H9 (cell line): ENCODE measurements around the gene RAPGEF3. TPM values are rescaled to one million over a fixed set of nuclear protein-coding genes. Genes with fewer than 3 reads are reported as not detected.
A peak's percentile ranks its signal among the peaks of the same experiment; 100 is the strongest.

Source experiments
- DNase-seq: peaks from one replicate; pipeline ENCODE4 v3.0.0-alpha.2; 2017
- H2AFZ ChIP-seq: one replicate; pipeline ENCODE4 v1.6.1; 2013; ENCODE audit warnings: mild to moderate bottlenecking, low read length, control low read depth, moderate library complexity
- H2AK5ac ChIP-seq: 2 replicates; pipeline ENCODE4 v1.6.1; 2013; ENCODE audit warnings: low read length, control low read depth, mixed read lengths; ENCODE audit not compliant: insufficient read length
- H2BK120ac ChIP-seq: one replicate; pipeline ENCODE4 v1.6.1; 2013; ENCODE audit warnings: low read depth, mild to moderate bottlenecking, low read length, control low read depth, inconsistent platforms; ENCODE audit not compliant: poor library complexity, severe bottlenecking
- H2BK12ac ChIP-seq: 2 replicates; pipeline ENCODE4 v1.6.1; 2013; ENCODE audit warnings: low read length, control low read depth, mixed read lengths, low read depth; ENCODE audit not compliant: insufficient read length
- H2BK15ac ChIP-seq: 2 replicates; pipeline ENCODE4 v1.6.1; 2013; ENCODE audit warnings: low read depth, low read length, control low read depth
- H2BK20ac ChIP-seq: one replicate; pipeline ENCODE4 v1.6.1; 2013; ENCODE audit warnings: low read depth, mild to moderate bottlenecking, low read length, control low read depth, inconsistent platforms; ENCODE audit not compliant: poor library complexity, severe bottlenecking
- H2BK5ac ChIP-seq: 2 replicates; pipeline ENCODE4 v1.6.1; 2013; ENCODE audit warnings: low read length, control low read depth, mixed read lengths; ENCODE audit not compliant: insufficient read length
- H3K14ac ChIP-seq: 2 replicates; pipeline ENCODE4 v1.6.1; 2013; ENCODE audit warnings: low read length, control low read depth; ENCODE audit not compliant: insufficient read depth
- H3K18ac ChIP-seq: 2 replicates; pipeline ENCODE4 v1.6.1; 2013; ENCODE audit warnings: low read depth, mild to moderate bottlenecking, mixed read lengths, low read length, control low read depth; ENCODE audit not compliant: insufficient read length
- H3K23ac ChIP-seq: 2 replicates; pipeline ENCODE4 v1.6.1; 2013; ENCODE audit warnings: low read length, control low read depth, mixed read lengths, low read depth; ENCODE audit not compliant: insufficient read length
- H3K23me2 ChIP-seq: 2 replicates; pipeline ENCODE4 v1.6.1; 2013; ENCODE audit warnings: low read depth, mild to moderate bottlenecking, mixed read lengths, low read length, control low read depth; ENCODE audit not compliant: insufficient read length, poor library complexity, severe bottlenecking
- H3K27ac ChIP-seq: 2 replicates; pipeline ENCODE4 v1.5.1; 2013; ENCODE audit warnings: low read length, control low read depth, mixed read lengths, low read depth; ENCODE audit not compliant: insufficient read length
- H3K27me3 ChIP-seq: 2 replicates; pipeline ENCODE4 v1.6.1; 2013; ENCODE audit warnings: low read length, control low read depth, inconsistent platforms; ENCODE audit not compliant: insufficient read depth
- H3K4ac ChIP-seq: 2 replicates; pipeline ENCODE4 v1.6.1; 2013; ENCODE audit warnings: low read depth, mild to moderate bottlenecking, control low read depth, inconsistent platforms, low read length, moderate library complexity
- H3K4me1 ChIP-seq: 2 replicates; pipeline ENCODE4 v1.6.1; 2013; ENCODE audit warnings: low read length, control low read depth, inconsistent platforms; ENCODE audit not compliant: insufficient read depth
- H3K4me2 ChIP-seq: 2 replicates; pipeline ENCODE4 v1.6.1; 2013; ENCODE audit warnings: low read length, control low read depth, mixed read lengths; ENCODE audit not compliant: insufficient read length, insufficient read depth
- H3K56ac ChIP-seq: 2 replicates; pipeline ENCODE4 v1.6.1; 2013; ENCODE audit warnings: low read depth, mild to moderate bottlenecking, mixed read lengths, low read length, control low read depth; ENCODE audit not compliant: insufficient read length
- H3K79me1 ChIP-seq: 2 replicates; pipeline ENCODE4 v1.6.1; 2013; ENCODE audit warnings: low read depth, mild to moderate bottlenecking, moderate library complexity, low read length, control low read depth, inconsistent platforms; ENCODE audit not compliant: insufficient read depth, poor library complexity, severe bottlenecking
- H3K79me2 ChIP-seq: 2 replicates; pipeline ENCODE4 v1.6.1; 2013; ENCODE audit warnings: low read length, control low read depth, inconsistent platforms; ENCODE audit not compliant: insufficient read depth
- H3K9ac ChIP-seq: 2 replicates; pipeline ENCODE4 v1.6.1; 2013; ENCODE audit warnings: low read length, control low read depth, mixed read lengths; ENCODE audit not compliant: insufficient read length; ENCODE audit errors: extremely low read depth
- H3K9me3 ChIP-seq: one replicate; pipeline ENCODE4 v1.6.1; 2013; ENCODE audit warnings: low read depth, low read length, inconsistent platforms; ENCODE audit not compliant: control insufficient read depth
- H3T11ph ChIP-seq: one replicate; pipeline ENCODE4 v1.6.1; 2013; ENCODE audit warnings: mild to moderate bottlenecking, low read length, control low read depth, inconsistent platforms
- H4K20me1 ChIP-seq: one replicate; pipeline ENCODE4 v1.6.1; 2013; ENCODE audit not compliant: control insufficient read depth, insufficient read length, insufficient read depth
- H4K5ac ChIP-seq: 2 replicates; pipeline ENCODE4 v1.6.1; 2013; ENCODE audit warnings: low read depth, mild to moderate bottlenecking, mixed read lengths, low read length, control low read depth; ENCODE audit not compliant: insufficient read length
- H4K8ac ChIP-seq: replicated peaks from 2 replicates; pipeline ENCODE4 v1.6.1; 2013; ENCODE audit warnings: low read length, control low read depth, mixed read lengths, low read depth; ENCODE audit not compliant: insufficient read length
- H4K91ac ChIP-seq: 2 replicates; pipeline ENCODE4 v1.6.1; 2013; ENCODE audit warnings: low read depth, mild to moderate bottlenecking, moderate library complexity, mixed read lengths, low read length, control low read depth; ENCODE audit not compliant: insufficient read length
- H3K27ac Mint-ChIP-seq, 3 experiments: 2 replicates in 2 of 3; 3 replicates in 1 of 3; pipeline ENCODE4 v1.8.0; 2020 to 2021; ENCODE audit warnings: mixed read lengths in 3 of 3, mild to moderate bottlenecking in 1 of 3, moderate library complexity in 1 of 3
- H3K27me3 Mint-ChIP-seq: 2 replicates; pipeline ENCODE4 v1.8.0; 2021; ENCODE audit warnings: low read depth, mild to moderate bottlenecking, moderate library complexity, mixed read lengths
- H3K36me3 Mint-ChIP-seq, 3 experiments: 2 replicates in 2 of 3; 3 replicates in 1 of 3; pipeline ENCODE4 v1.8.0; 2020 to 2021; ENCODE audit warnings: low read depth in 3 of 3, mixed read lengths in 3 of 3; ENCODE audit not compliant: insufficient read depth in 1 of 3
- H3K4me1 Mint-ChIP-seq, 2 experiments: 2 replicates each; pipeline ENCODE4 v1.8.0; 2020; ENCODE audit warnings: mixed read lengths in 2 of 2
- H3K4me3 Mint-ChIP-seq, 2 experiments: 2 replicates in 1 of 2; 3 replicates in 1 of 2; pipeline ENCODE4 v1.8.0; 2020 to 2021; ENCODE audit warnings: mild to moderate bottlenecking in 2 of 2, mixed read lengths in 2 of 2, moderate library complexity in 1 of 2
- H3K9me3 Mint-ChIP-seq, 2 experiments: 2 replicates in 1 of 2; 3 replicates in 1 of 2; pipeline ENCODE4 v1.8.0; 2020; ENCODE audit warnings: mild to moderate bottlenecking in 2 of 2, mixed read lengths in 2 of 2, moderate library complexity in 1 of 2
- WGBS: extraction: QIAGEN DNeasy Blood & Tissue Kit; methylation state at CpG from one replicate; pipeline ENCODE4 v1.1.7; 2013; ENCODE audit warnings: missing lambda C conversion rate, low lambda C conversion rate, mixed read lengths; ENCODE audit not compliant: insufficient read length; ENCODE audit errors: extremely low coverage; 5-methylcytosine and 5-hydroxymethylcytosine counted together
- total RNA-seq: library from RNA; stranded (reverse); gene quantifications from 2 replicates; pipeline ENCODE4 v1.2.1, GENCODE V29; 2021
- TF ChIP-seq, protein P1 (sequence below): fragments of 200-600 bp; sonication (generic); conservative IDR thresholded peaks from 3 replicates; pipeline ENCODE4 v1.8.0; 2021; ENCODE audit warnings: antibody characterized with exemption, mild to moderate bottlenecking

RAPGEF3 gene
- total RNA-seq, 1 experiment from 2014 or later: 7.4 TPM

DNA sequence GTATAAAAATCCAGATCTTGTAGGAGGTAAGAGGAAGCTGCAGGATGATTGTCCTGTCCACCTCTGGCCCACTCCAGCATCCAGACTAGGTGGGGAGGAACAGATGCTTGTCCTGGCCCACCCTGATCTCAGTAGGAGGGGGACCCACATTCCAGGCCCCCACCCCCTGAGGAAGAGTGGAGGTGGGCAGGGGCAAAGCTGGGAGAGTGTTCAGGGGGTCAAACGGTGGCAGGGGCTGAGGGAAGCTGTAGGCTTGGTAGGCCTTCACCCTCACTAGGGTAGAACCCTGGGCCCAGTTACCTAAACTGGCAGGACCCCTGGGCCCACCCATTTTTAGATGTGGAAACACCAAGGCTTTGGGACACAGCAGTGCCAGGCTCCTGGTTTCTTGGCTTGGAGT, 18.5 kb upstream of the RAPGEF3 start:
- no peaks in the 10 kb centered on the region for H3K9me3 ChIP-seq
- no peak overlapping the region for H2BK20ac ChIP-seq
- no peak overlapping the region for H3K4ac ChIP-seq
- H3K14ac ChIP-seq: no peak overlapping the region; the same call in 1 of the 2 replicates
- H3K36me3 Mint-ChIP-seq: peaks cover 0 to 1% (median 0%) of the 10 kb centered on the region in 3 experiments; a peak in 3 of 7 replicates
- H3K27me3 Mint-ChIP-seq: peaks cover 30% of the 10 kb centered on the region
- no peak overlapping the region for H2AFZ ChIP-seq
- H3K4me2 ChIP-seq: no peak overlapping the region
- TF ChIP-seq, protein P1, sequence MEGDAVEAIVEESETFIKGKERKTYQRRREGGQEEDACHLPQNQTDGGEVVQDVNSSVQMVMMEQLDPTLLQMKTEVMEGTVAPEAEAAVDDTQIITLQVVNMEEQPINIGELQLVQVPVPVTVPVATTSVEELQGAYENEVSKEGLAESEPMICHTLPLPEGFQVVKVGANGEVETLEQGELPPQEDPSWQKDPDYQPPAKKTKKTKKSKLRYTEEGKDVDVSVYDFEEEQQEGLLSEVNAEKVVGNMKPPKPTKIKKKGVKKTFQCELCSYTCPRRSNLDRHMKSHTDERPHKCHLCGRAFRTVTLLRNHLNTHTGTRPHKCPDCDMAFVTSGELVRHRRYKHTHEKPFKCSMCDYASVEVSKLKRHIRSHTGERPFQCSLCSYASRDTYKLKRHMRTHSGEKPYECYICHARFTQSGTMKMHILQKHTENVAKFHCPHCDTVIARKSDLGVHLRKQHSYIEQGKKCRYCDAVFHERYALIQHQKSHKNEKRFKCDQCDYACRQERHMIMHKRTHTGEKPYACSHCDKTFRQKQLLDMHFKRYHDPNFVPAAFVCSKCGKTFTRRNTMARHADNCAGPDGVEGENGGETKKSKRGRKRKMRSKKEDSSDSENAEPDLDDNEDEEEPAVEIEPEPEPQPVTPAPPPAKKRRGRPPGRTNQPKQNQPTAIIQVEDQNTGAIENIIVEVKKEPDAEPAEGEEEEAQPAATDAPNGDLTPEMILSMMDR: no peak
- DNase-seq: no peak
- H3K9ac ChIP-seq: no peak overlapping the region
- H2BK120ac ChIP-seq: no peak overlapping the region
- no peak overlapping the region for H2BK15ac ChIP-seq
- H3K4me1 ChIP-seq: peaks cover 3% of the 10 kb centered on the region; the same call in 1 of the 2 replicates
- H3K4me1 Mint-ChIP-seq: peaks cover 26 to 44% of the 10 kb centered on the region in 2 experiments
- H4K91ac ChIP-seq: no peak overlapping the region
- no peak overlapping the region for H4K8ac ChIP-seq
- H3K56ac ChIP-seq: no peak overlapping the region
- peaks cover 2% of the 10 kb centered on the region for H4K20me1 ChIP-seq
- no peaks in the 10 kb centered on the region for H3K27me3 ChIP-seq
- H3K23ac ChIP-seq: no peak overlapping the region
- WGBS: no CpG with 5 or more reads among the region's 1 CpG
- H2BK5ac ChIP-seq: no peak overlapping the region
- no peaks in the 10 kb centered on the region for H3K9me3 Mint-ChIP-seq
- no peak overlapping the region for H3K27ac ChIP-seq
- H3K23me2 ChIP-seq: peaks cover 6% of the 10 kb centered on the region
- no peak overlapping the region for H4K5ac ChIP-seq
- no peak overlapping the region for H3T11ph ChIP-seq
- no peak overlapping the region for H3K18ac ChIP-seq
- H3K27ac Mint-ChIP-seq: peak overlapping the region in 1 of 3 experiments; percentile 77; a peak in 3 of 7 replicates
- H2BK12ac ChIP-seq: no peak overlapping the region
- no peaks in the 10 kb centered on the region for H3K79me2 ChIP-seq
- H2AK5ac ChIP-seq: no peak overlapping the region
- no peak overlapping the region for H3K4me3 Mint-ChIP-seq
- H3K79me1 ChIP-seq: no peaks in the 10 kb centered on the region
